Endodermal cell (in vitro differentiated cells): Measurements from ENCODE around the gene CALML5. TPM values are rescaled to one million over a fixed set of nuclear protein-coding genes. Genes with fewer than 3 reads are reported as not detected.

Experiments
- DNase-seq: peaks from one replicate; pipeline ENCODE4 v3.0.0-alpha.2; 2017
- H3K27ac ChIP-seq: 2 replicates; pipeline ENCODE4 v1.5.1; 2013; ENCODE audit warnings: mild to moderate bottlenecking, low read depth, low read length, moderate library complexity
- H3K27me3 ChIP-seq: 2 replicates; pipeline ENCODE4 v1.6.1; 2013; ENCODE audit warnings: mild to moderate bottlenecking, low read length, moderate library complexity; ENCODE audit not compliant: insufficient read depth, control insufficient read depth, poor library complexity, severe bottlenecking
- H3K36me3 ChIP-seq: 2 replicates; pipeline ENCODE4 v1.7.0; 2013; ENCODE audit warnings: mild to moderate bottlenecking, low read length, moderate library complexity; ENCODE audit not compliant: control insufficient read depth, insufficient read depth
- H3K4me1 ChIP-seq: one replicate; pipeline ENCODE4 v1.7.0; 2013; ENCODE audit warnings: low read length; ENCODE audit not compliant: control insufficient read depth, insufficient read depth
- H3K4me3 ChIP-seq: 2 replicates; pipeline ENCODE4 v1.5.1; 2013; ENCODE audit warnings: mild to moderate bottlenecking, low read length, moderate library complexity
- H3K9ac ChIP-seq: 2 replicates; pipeline ENCODE4 v1.6.1; 2013; ENCODE audit warnings: mild to moderate bottlenecking, low read length, moderate library complexity; ENCODE audit not compliant: poor library complexity, severe bottlenecking; ENCODE audit errors: extremely low read depth
- H3K9me3 ChIP-seq: 2 replicates; pipeline ENCODE4 v1.6.1; 2013; ENCODE audit warnings: mild to moderate bottlenecking, low read length, moderate library complexity; ENCODE audit not compliant: control insufficient read depth
- H3K27ac Mint-ChIP-seq: 2 replicates; pipeline ENCODE4 v1.8.0; 2020; ENCODE audit warnings: mixed read lengths
- H3K27me3 Mint-ChIP-seq: 2 replicates; pipeline ENCODE4 v1.8.0; 2021; ENCODE audit warnings: mild to moderate bottlenecking, mixed read lengths; ENCODE audit not compliant: insufficient read depth
- H3K36me3 Mint-ChIP-seq: 2 replicates; pipeline ENCODE4 v1.8.0; 2020; ENCODE audit warnings: low read depth, mixed read lengths
- H3K4me1 Mint-ChIP-seq: 2 replicates; pipeline ENCODE4 v1.8.0; 2020; ENCODE audit warnings: mixed read lengths
- H3K4me3 Mint-ChIP-seq: 2 replicates; pipeline ENCODE4 v1.8.0; 2020; ENCODE audit warnings: mild to moderate bottlenecking, moderate library complexity, mixed read lengths
- H3K9me3 Mint-ChIP-seq: 2 replicates; pipeline ENCODE4 v1.8.0; 2020; ENCODE audit warnings: mild to moderate bottlenecking, mixed read lengths
- CTCF ChIP-seq: fragments of 200-600 bp; sonication (generic); conservative IDR thresholded peaks from 2 replicates; pipeline ENCODE4 v1.5.0; 2021; ENCODE audit warnings: antibody characterized with exemption, mild to moderate bottlenecking
- WGBS, 2 experiments: methylation state at CpG; one replicate each; pipeline versions ENCODE4 v1.1.5 to v1.1.7; 2013; ENCODE audit warnings: missing lambda C conversion rate in 2 of 2, mixed read lengths in 1 of 2; ENCODE audit not compliant: insufficient coverage in 1 of 2, insufficient read length in 1 of 2; 5-methylcytosine and 5-hydroxymethylcytosine counted together
- total RNA-seq, 2 donors: library from RNA; stranded (reverse); fragmentation: NEBNext Ultra II Directional in 1 of 2; extraction: Animal tissue kit (Norgen Biotek cat#: 25700) in 1 of 2; gene quantifications; 2 replicates in 1 of 2; 3 replicates in 1 of 2; pipeline ENCODE4 v1.2.1, GENCODE V29; 2021

The CALML5 gene
- total RNA-seq, 2 donors from 2014 or later = not detected

- Mint-ChIP-seq H3K27ac (no peak overlapping the region), H3K4me3 (no peak overlapping the region), H3K9me3 (peaks cover 15% of the 10 kb centered on the region), H3K36me3 (no peaks in the 10 kb centered on the region), H3K4me1 (peaks cover 6% of the 10 kb centered on the region), H3K27me3 (no peaks in the 10 kb centered on the region)
- Histone ChIP-seq H3K27ac (no peak overlapping the region), H3K36me3 (no peaks in the 10 kb centered on the region), H3K4me3 (no peak overlapping the region), H3K9ac (no peak overlapping the region), H3K27me3 (no peaks in the 10 kb centered on the region), H3K9me3 (peaks cover 11% of the 10 kb centered on the region), H3K4me1 (no peaks in the 10 kb centered on the region)
- TF ChIP-seq CTCF = no peak
- peak; percentile 41 for DNase-seq
- WGBS, 2 experiments = 91 to 94% methylated on average over 5 to 11 of the region's 11 CpGs
Observed at GRCh38 chr10:5523796-5524574, 24.6 kb upstream of the CALML5 start.

- H3K9ac ChIP-seq = no peak overlapping the region
- no peaks in the 10 kb centered on the region for H3K27me3 ChIP-seq
- DNase-seq = no peak
- Mint-ChIP-seq H3K4me1 (peaks cover 9% of the 10 kb centered on the region), H3K27ac (no peak overlapping the region), H3K4me3 (no peak overlapping the region), H3K36me3 (no peaks in the 10 kb centered on the region), H3K27me3 (no peaks in the 10 kb centered on the region), H3K9me3 (peaks cover 23% of the 10 kb centered on the region)
- no peak overlapping the region for H3K27ac ChIP-seq
- peaks cover 3% of the 10 kb centered on the region for H3K4me1 ChIP-seq
- peaks cover 16% of the 10 kb centered on the region for H3K9me3 ChIP-seq
- WGBS, 2 experiments = 91% methylated on average over 7 of the region's 7 CpGs; no CpG with 5 or more reads in 1 of the 2 experiments
- no peak overlapping the region for H3K4me3 ChIP-seq
- H3K36me3 ChIP-seq = no peaks in the 10 kb centered on the region
- no peak for TF ChIP-seq CTCF
Observed at GRCh38 chr10:5522913-5523560, 23.7 kb upstream of the CALML5 start.

GRCh38 chr10:5519054-5519453, 19.7 kb upstream of the CALML5 start:
- H3K27me3 Mint-ChIP-seq = peaks cover 9% of the 10 kb centered on the region
- no peak overlapping the region for H3K27ac Mint-ChIP-seq
- H3K9me3 ChIP-seq = peaks cover 16% of the 10 kb centered on the region
- peaks cover 24% of the 10 kb centered on the region for H3K4me1 Mint-ChIP-seq
- H3K4me3 ChIP-seq = no peak overlapping the region
- TF ChIP-seq CTCF = no peak
- H3K27me3 ChIP-seq = peaks cover 11% of the 10 kb centered on the region
- WGBS, 2 experiments = 96% methylated on average over 3 of the region's 3 CpGs
- peaks cover 6% of the 10 kb centered on the region for H3K4me1 ChIP-seq
- H3K4me3 Mint-ChIP-seq = no peak overlapping the region
- no peak overlapping the region for H3K9ac ChIP-seq
- peaks cover 23% of the 10 kb centered on the region for H3K9me3 Mint-ChIP-seq
- no peak overlapping the region for H3K27ac ChIP-seq
- H3K36me3 Mint-ChIP-seq = no peaks in the 10 kb centered on the region
- H3K36me3 ChIP-seq = no peaks in the 10 kb centered on the region
- no peak for DNase-seq
